ENCODE measurements around the gene MGMT.

DNA sequence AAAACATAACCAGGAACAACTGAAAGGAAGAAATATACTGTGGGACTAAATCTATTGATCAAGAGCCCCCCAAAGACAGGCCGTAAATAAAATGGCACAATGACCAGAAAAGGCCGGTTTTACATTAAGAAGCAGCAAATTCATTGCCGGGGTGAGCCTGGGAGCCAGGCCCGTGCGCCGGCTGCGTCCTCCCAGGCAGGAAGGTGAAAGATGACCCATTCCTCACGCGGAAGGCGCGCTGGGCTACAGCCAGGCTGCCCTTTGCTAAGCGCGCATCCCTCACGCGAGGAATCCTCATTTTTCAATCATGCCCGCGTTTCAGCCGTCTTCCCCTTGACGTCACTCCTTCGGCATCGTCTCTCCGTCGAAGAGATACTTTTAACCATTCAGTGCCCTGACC is 47.6 kb upstream of the MGMT start:
- TF ChIP-seq, protein P1, sequence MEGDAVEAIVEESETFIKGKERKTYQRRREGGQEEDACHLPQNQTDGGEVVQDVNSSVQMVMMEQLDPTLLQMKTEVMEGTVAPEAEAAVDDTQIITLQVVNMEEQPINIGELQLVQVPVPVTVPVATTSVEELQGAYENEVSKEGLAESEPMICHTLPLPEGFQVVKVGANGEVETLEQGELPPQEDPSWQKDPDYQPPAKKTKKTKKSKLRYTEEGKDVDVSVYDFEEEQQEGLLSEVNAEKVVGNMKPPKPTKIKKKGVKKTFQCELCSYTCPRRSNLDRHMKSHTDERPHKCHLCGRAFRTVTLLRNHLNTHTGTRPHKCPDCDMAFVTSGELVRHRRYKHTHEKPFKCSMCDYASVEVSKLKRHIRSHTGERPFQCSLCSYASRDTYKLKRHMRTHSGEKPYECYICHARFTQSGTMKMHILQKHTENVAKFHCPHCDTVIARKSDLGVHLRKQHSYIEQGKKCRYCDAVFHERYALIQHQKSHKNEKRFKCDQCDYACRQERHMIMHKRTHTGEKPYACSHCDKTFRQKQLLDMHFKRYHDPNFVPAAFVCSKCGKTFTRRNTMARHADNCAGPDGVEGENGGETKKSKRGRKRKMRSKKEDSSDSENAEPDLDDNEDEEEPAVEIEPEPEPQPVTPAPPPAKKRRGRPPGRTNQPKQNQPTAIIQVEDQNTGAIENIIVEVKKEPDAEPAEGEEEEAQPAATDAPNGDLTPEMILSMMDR (IDR thresholded peaks at IDR 0.05), result no peak
- no peak for TF ChIP-seq ZFX (IDR thresholded peaks at IDR 0.05; ENCODE audit: borderline replicate concordance)

Measured in 22Rv1 (cell line).